ENCODE results near the gene KAT6B. TPM values are rescaled to one million over a fixed set of nuclear protein-coding genes. Genes with fewer than 3 reads are reported as not detected.

The KAT6B gene
- total and polyA plus RNA-seq, 10 of the 15 experiments (the other 5 are each of a cell fraction or from before 2014, with no cell fraction given), result 2.7 to 22.6 (median 15.7) TPM

DNA sequence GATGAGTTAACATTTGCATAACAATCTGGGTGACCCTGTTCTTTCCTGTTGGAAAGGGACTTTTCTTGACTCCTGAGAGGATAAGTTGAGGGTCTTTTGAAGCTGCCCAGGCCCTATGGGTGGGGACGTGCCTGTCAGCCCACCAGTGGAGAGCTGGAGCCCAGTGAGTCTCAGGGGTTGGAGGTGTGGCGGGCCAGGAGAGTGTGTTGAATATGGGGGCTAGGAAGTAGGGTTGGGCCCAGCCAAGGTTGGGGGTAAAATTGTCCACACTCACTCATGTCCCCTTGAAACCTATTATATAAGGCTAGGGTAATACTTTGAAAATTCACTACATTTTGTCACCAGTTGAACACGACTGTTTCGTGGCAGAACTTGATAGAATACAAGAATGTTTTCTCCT is 17.9 kb upstream of the KAT6B start (continued):
- TF ChIP-seq FOS (IDR thresholded peaks at IDR 0.05; ENCODE audit: borderline replicate concordance, extremely low read depth, insufficient read length), result no peak

DNA sequence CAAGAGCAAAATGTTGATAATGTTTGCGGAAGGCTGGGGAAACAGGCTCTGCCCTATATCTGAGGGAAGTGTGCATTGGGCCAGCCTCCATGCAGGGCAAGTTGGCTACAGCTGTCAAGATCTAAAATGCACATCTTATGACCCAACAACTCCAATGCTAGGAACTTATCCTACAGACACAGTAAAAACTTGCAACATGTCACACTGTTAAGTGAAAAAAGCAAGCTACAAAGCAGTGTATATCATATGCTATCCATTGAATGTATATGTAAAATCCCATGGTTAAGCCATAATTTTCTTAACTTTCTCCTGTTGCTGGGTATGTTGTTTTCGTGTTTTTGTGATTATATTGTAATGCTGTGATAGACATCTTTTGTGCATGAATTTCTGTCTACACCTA is 16.3 kb upstream of the KAT6B start:
- DNase-seq (ENCODE audit: low read depth, low spot score) (no peak), FAIRE-seq (no peak), ATAC-seq (no peak)
- Histone ChIP-seq H3K79me2 (ENCODE audit: control insufficient read depth, insufficient read depth, low read length) (no peaks in the 10 kb centered on the region), H4K20me1 (ENCODE audit: control insufficient read depth, insufficient read depth) (no peaks in the 10 kb centered on the region), H3K27me3 (replicated peaks in 1 of 2; ENCODE audit: control insufficient read depth in 2 of 2, insufficient read depth in 2 of 2, low read length in 1 of 2) (no peaks in the 10 kb centered on the region), H2AFZ (ENCODE audit: control insufficient read depth, low read depth, low read length) (no peak overlapping the region), H3K27ac (ENCODE audit: control insufficient read depth, insufficient read depth) (no peak overlapping the region), H3K4me2 (ENCODE audit: control insufficient read depth, insufficient read depth) (no peak overlapping the region), H3K9ac (ENCODE audit: control insufficient read depth, insufficient read depth, low read length) (no peak overlapping the region), H3K36me3 (ENCODE audit: control insufficient read depth in 2 of 2, insufficient read depth in 2 of 2, low read length in 1 of 2) (no peaks in the 10 kb centered on the region), H3K9me3 (replicated peaks; ENCODE audit: control insufficient read depth, insufficient read depth, low read length) (no peaks in the 10 kb centered on the region), H3K4me3 (no peak overlapping the region), H3K4me1 (ENCODE audit: control insufficient read depth, insufficient read depth, low read length) (no peaks in the 10 kb centered on the region)
- 63% methylated on average over 2 of the region's 2 CpGs for WGBS (ENCODE audit: insufficient coverage, insufficient replicate concordance, low lambda C conversion rate, missing lambda C conversion rate)
- ChIA-PET SMC1A (ENCODE audit: uncharacterized antibody, unreplicated experiment) (no interaction called here), POLR2A (no interaction called here), RAD21 (ENCODE audit: unreplicated experiment) (no interaction called here), CTCF (no interaction called here)
- intact Hi-C loops (cut with micrococcal nuclease; ENCODE audit: unreplicated experiment), result no loop called here
- no TSS peak for BruUV-seq (replicated peaks)
- in situ Hi-C loops (cut with MboI), result no loop called here
- TF ChIP-seq FOXK2 (IDR thresholded peaks at IDR 0.05), result no peak
- no peak for TF ChIP-seq HDAC2 (IDR thresholded peaks at IDR 0.05)
- TF ChIP-seq CEBPB (IDR thresholded peaks at IDR 0.05; ENCODE audit: borderline replicate concordance in 1 of 2, low read depth in 2 of 2, low read length in 2 of 2), result no peak
- TF ChIP-seq, protein P1, sequence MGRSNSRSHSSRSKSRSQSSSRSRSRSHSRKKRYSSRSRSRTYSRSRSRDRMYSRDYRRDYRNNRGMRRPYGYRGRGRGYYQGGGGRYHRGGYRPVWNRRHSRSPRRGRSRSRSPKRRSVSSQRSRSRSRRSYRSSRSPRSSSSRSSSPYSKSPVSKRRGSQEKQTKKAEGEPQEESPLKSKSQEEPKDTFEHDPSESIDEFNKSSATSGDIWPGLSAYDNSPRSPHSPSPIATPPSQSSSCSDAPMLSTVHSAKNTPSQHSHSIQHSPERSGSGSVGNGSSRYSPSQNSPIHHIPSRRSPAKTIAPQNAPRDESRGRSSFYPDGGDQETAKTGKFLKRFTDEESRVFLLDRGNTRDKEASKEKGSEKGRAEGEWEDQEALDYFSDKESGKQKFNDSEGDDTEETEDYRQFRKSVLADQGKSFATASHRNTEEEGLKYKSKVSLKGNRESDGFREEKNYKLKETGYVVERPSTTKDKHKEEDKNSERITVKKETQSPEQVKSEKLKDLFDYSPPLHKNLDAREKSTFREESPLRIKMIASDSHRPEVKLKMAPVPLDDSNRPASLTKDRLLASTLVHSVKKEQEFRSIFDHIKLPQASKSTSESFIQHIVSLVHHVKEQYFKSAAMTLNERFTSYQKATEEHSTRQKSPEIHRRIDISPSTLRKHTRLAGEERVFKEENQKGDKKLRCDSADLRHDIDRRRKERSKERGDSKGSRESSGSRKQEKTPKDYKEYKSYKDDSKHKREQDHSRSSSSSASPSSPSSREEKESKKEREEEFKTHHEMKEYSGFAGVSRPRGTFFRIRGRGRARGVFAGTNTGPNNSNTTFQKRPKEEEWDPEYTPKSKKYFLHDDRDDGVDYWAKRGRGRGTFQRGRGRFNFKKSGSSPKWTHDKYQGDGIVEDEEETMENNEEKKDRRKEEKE (IDR thresholded peaks at IDR 0.05), result no peak
- TF ChIP-seq EGR1 (IDR thresholded peaks at IDR 0.05; ENCODE audit: borderline replicate concordance in 1 of 2, low read depth in 2 of 2, low read length in 2 of 2), result no peak
- TF ChIP-seq RFX5 (IDR thresholded peaks at IDR 0.05; ENCODE audit: low read depth, low read length), result no peak
- no peak for TF ChIP-seq POLR2AphosphoS2 (IDR thresholded peaks at IDR 0.05; ENCODE audit: low read depth, low read length)
